M059J (cell line): ENCODE measurements around the gene C17orf113. TPM values are rescaled to one million over a fixed set of nuclear protein-coding genes. Genes with fewer than 3 reads are reported as not detected.
"Not testable (repeated sequence)": the region's sequence is repeated elsewhere in the genome, so short reads cannot be mapped to it uniquely, and the experiment has no call there.

Experiments used
- DNase-seq: peaks from one replicate; pipeline ENCODE4 v3.0.0-alpha.2; 2012; ENCODE audit warnings: low read depth
- total RNA-seq: library from RNA; depleted of rRNA; stranded (reverse); fragments of >200 nt; shearing (Covaris generic); gene quantifications from 2 replicates; pipeline ENCODE4 v1.2.3, GENCODE V29; 2014

Gene C17orf113
- total RNA-seq, 1 experiment from 2014 or later = 0.44 TPM

DNA sequence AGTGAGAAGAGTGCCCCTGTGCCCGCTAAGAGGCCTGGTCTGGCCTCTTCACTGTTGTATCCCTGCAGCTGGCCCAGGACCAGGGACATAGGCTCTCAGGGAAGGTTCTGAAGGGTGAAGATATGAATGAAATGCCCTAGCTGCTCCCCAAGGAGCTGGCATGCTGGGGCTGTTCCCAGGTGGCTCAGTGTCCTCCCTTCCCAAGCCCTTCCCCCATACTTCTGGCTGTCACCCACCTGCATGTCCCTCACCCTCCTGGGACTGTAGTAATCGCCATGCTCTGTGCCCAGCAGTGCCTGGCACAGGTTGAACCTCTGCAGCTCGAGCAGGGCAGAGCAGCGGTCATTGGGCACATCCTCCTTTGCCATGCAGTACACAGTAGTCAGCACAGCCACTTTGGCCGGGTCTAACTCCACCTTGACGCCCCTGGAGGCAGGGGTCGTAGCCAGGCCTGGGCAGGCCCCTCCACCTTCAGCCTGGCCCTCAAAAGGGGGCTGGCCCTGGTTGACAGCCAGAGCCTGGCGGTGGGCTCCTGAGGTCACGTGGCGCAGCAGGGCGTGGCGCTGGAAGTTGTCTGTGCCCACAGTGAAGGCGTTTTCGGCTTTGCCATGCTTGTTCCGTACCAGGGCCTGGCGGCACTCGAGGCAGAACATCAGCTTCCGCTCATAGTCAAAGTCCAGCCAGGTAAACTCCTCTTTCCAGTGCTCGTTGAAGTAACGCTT lies 7.6 kb downstream of the C17orf113 start:
- no peak for DNase-seq

DNA sequence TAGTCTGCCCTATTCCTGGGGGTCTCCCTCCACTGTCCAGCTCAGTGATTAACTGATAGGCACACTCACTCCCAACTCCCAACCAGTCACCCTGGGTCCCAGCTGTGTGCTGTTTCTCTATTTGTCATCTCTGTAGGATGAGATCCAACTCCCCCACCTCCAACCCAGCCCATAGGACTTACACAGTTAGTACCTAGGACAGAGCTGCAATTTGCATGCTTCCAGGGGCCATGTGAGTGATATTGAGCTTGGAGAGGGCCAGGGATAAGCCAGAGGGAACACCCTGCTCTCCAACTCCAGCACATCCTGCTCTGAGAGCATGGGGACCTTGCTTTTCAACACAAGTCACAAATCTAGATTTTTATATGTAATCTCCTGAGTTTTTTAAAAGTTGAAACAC lies 8.8 kb downstream of the C17orf113 start:
- DNase-seq = no peak

DNA sequence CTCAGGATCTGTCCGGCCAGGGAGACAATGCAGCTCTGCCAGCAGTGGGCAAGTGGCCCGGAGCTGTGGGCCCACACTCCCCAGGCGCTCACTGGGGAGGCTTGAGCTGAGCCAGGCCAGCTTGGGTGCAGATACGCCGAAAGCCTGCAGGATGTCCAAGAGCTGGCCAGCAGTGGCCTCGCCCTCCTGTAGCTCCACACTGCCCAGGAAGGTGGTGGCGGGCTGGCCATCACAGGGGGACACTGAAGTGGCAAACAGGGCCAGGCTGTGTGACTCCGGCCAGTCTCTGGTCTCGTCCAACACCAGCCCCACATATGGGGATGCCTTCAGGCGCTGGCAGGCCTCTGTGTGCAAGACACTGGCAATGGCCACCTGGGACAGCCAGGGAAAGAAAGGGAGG lies 9.6 kb downstream of the C17orf113 start:
- DNase-seq = no peak

DNA sequence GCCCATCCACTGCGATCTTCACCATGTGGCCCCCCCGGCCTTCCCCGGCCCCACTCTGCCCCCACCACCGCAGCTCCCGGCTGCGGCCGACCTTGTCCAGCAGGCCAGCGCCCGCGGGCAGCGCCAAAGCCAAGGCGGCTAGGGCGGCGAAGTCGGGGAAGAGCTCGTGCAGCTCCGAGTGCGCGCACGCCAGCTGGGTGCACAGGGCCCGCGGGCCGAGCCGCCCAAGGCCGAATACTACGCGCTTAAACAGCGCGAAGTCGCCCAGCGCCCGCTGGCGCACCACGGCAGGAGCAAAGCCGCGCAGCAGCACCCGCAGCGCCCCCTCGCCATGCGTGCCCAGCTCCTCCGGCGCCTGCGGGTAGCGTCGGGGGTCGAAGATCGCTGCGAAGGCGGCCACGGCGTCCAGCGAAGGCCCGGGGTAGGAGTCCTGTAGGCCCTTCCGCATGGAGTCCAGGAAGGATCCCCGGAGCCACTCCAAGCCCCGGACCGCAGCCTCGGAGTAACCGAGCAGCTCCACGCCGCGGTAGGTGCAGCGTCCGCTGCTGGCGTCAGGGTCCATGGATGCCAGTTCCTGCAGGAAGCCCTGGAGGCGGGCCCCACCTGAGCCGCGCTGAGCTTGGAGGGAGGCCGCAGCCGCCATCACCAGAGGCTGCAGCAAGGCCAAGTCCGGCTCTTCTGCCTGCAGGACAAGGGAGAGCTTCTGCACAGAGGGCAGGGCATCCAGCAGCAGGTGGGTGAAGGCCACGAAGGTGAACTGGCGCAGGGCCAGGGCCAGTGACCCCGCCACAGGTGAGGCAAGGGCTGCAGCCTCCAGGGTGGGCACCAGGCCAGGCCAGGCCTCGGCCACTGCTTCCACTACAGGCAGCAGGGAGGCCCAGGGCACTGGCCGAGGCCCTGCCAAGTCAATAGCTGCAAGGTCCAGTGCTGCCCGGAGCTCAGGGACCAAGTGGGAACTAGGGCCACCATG lies 10.3 kb downstream of the C17orf113 start:
- no peak for DNase-seq

DNA sequence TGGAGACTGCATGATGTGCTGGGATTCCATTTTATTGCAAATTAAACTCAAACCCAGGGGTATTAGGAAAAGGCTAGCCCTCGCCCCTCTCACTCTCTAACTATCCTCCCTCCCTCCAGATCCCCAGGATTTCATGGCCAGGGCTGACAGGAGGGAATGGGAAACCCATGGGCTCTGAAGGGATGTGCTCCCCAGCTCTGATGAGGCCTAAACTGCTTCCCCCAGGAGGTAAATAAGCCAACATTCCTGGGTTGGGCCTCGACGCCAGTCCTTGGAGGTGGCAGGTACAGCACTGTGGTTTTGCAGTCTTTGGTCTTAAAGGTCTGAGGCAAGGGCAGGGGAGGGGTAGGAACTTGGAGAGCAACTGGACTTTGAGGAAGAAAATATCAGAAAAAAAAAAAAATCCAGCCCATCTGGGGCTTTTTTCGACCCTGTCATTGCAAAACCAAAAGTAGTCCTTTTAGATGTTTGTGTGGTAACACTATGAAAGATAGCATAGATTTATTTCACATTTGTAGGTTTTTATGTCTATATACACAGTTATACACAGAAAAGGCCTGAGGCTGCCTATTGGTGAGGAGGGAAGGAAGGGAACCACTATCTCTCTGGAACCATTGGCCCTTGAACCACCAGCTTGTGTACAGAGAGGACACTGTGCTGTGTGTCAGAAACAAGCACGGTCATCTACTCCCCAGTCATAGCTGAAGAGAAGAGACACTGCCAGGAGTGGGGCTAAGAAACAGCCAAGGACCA lies 12.0 kb downstream of the C17orf113 start:
- no peak for DNase-seq

DNA sequence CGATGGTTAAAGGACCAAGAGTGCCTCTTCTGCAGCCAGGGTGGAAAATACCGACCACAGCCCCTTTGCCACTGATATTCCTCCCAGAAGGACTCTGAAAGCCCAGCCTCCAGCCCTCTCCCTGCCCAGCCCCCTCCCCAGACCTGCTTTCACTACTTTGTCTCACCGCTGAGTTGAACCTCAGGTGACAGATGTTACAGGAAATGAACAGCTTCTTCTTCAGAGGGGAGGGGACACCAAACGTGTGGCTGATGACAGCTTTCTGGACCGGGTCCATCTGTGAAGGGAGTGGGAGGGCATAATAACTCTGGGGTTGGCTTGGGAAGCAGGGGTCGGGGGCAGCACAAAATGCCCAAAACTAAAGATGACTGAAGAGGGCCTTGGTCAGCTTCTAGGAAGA lies 16.3 kb downstream of the C17orf113 start:
- DNase-seq = no peak

DNA sequence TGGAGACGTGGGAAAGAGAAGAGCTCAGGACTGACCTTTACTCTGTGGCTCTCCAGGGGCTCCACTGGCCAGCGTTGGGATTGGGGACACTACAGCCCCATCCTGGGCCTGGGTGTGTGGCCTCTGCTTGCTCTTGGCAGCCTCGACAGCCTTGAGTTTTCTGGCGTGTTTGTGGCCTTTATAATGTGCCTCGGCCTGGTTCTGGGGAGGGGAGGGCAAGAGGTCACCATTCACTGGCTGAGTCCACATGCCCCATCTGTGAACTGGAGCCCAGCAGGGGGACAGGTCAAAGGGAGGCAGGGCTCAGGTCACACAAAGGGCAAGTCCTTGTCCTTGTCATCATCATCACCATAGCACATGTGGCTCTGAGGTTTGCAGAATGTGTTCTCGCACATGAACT lies 18.8 kb downstream of the C17orf113 start:
- DNase-seq = no peak

DNA sequence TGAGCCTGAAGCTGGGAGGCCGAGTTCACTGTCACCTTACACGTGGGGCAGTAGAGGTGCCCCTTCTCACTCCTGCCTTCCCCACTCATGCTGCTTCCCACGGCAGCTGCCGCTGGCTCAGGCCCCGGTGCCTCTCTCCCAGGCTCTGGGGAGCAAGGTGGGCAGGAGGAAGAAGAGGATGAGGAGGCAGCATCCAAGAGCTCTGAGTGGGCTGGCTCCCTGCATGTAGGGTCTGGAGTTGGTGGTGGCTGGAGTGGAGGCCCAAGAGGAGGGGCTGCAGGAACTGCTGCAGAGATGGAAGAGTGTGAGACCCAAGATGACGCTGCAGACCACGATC lies 21.6 kb downstream of the C17orf113 start:
- no peak for DNase-seq

DNA sequence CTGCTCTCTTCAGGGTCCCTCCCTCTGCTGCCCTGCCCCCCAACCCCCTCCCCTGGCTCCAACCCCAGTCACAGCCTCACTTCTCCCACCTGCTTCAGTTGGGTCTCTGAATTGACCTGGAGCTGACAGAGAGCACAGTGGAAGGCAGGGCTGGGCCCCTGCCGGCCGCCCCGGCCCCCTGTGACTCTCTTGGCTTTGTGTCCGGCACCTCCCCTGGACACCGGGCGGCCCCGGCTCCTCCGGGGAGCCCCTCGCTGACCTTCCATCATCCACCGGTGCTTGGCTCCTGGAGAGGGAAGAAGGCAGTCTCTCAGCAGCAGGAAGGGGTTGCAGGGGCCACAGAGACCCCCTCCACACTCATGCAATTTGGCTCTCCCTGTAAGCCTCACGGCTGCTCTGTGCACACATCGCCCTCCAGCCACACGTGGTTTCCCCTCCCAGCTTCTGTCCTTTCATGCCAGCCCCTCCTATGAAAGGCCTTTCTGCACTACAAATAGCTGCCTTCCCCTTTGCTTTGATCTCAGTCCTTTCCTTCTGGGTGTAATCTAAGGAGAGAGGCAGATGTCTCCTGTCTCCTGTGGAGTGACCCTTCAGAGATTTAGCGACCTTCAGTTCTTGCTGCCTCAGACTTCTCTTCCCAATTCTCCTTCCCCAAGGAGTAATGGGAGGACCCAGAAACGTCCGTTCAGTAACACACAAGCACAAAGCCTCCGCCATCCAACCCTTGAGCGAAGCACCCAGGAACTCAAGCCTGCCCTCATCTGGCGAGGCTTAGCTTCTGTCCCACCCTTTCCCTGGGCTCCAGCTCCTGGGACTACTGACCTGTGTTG lies 22.2 kb downstream of the C17orf113 start:
- DNase-seq = no peak

DNA sequence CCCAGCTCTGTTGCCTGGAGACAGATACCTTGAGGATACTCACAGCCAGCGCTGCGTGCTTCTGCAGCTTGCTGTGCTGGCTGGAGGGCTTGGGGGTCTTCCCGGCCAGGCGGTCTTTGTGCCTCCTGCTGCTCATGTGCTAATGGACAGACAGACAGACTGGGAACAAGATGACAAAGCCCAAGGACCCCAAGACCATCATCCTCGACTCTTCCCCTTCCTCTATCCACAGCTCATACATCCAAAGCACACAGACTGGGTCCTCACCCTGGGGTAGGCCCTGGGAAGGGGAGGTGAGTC lies 22.9 kb downstream of the C17orf113 start:
- no peak for DNase-seq

DNA sequence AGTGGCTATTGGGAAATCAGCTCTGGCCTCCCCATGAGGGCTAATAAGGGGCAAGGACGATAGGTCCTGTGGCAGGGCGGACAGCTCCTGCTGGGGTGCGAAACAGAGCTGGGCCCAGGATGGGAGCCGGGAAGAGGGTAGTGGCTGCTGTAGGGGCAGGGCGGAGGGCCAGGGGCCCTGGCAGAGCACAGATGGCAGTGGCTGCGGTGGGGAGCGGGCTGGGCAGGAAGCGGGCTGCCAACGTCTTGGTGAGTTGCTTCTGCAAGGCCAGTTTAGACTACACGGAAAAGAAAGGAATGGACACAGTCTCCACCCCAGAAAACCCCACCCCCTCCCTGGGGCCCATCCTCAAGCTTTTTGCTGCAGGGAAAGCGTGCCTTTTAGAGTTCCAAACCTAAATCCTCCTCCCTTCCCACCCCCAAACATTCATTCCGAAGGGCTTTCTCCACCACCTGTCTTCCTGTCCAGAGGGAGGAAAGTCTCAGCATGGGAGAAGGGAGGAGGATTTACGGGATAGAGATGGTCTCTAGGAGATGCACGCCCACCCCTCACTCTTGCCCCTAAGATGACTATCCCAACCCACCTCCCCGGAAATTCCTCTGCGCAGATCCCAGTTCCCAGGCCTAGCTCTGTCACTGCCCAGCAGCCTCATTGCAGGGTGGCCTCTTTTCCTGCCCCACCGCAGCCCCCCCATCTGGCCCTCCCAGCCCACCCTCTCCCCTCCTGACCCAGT lies 23.4 kb downstream of the C17orf113 start:
- DNase-seq = no peak

DNA sequence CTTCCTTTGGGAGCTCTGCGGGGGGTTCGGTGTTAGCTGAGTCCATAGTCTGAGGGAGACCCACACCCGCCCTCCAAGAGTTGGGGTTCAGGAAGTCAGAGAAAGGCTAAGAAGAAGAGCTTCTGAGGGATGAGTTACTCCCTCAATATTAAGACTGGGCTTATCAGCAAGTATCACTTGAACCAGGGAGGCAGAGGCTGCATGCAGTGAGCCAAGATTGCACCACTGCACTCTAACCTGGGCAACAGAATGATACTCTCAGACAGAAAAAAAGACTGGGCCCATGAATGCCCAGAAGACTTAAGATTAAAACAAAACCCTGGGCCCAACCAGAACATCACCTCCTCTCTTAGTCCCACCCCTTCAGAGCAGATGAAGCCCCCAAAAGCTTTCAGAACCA lies 24.5 kb downstream of the C17orf113 start:
- DNase-seq = no peak

DNA sequence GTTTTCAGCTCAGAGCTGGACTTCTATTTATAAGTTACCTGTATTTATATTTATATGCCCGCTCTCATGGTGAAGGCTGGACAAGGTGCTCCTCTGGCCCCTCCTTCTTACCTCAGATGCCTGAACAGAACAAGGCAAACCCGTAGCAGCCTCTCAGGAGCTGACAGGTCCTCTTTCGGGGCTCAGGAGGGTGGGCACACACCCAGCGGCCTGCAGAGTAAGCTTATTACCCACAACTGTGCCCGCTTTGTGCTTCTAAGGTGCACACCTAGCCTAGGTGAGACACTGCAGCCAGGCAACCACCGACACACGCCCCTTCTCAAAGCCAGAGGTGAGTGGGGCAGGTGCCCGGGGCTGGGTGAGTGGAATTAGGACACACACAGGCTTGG lies 25.2 kb downstream of the C17orf113 start:
- DNase-seq = no peak

DNA sequence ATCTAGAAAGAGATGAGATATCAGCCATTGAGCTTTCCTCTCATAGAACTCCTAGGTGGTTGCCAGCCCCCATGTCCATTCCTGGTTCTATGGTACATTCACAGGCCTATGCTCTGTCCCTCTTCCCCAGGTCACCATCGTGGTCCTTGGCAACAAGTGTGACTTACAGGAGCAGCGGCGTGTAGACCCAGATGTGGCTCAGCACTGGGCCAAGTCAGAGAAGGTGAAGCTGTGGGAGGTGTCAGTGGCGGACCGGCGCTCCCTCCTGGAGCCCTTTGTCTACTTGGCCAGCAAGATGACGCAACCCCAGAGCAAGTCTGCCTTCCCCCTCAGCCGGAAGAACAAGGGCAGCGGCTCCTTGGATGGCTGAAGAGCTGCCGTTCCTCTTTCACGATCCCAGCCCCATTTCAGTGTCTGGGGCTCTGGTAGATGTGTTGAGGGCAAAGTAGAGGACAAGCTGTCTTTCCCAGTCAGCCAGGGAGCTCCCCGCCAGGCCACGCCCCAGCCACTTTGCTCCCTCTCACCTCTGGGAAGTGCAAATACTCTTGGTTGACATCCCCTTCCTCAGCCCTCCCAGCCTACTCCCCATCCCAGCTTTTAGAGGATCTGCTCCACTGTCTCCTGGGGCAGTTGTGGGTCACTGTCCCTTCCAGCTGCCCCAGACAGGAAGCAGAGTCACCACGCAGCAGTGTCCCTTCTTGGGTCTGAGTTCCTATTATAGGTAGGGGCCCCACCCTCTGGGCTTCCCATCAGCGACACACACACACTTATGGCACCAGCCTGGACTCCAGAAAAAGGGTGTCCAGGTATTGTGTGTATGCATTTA lies 26.7 kb downstream of the C17orf113 start:
- peak; percentile 27 for DNase-seq

DNA sequence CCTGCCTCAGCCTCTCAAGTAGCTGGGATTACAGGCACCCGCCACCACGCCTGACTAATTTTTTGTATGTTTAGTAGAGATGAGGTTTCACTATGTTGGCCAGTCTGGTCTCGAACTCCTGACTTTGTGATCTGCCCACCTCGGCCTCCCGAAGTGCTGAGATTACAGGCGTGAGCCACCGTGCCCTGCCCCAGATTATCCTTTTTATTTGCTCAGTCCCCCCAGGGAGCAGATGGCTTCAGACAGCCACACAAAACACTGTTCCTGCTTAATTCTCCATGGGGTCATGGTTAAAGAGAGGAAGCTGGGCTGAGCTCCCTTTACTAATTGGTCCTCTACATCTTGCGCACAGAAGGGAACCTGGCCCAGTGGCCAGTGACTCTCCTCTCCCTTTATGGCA lies 29.6 kb downstream of the C17orf113 start:
- not testable (repeated sequence) for DNase-seq

DNA sequence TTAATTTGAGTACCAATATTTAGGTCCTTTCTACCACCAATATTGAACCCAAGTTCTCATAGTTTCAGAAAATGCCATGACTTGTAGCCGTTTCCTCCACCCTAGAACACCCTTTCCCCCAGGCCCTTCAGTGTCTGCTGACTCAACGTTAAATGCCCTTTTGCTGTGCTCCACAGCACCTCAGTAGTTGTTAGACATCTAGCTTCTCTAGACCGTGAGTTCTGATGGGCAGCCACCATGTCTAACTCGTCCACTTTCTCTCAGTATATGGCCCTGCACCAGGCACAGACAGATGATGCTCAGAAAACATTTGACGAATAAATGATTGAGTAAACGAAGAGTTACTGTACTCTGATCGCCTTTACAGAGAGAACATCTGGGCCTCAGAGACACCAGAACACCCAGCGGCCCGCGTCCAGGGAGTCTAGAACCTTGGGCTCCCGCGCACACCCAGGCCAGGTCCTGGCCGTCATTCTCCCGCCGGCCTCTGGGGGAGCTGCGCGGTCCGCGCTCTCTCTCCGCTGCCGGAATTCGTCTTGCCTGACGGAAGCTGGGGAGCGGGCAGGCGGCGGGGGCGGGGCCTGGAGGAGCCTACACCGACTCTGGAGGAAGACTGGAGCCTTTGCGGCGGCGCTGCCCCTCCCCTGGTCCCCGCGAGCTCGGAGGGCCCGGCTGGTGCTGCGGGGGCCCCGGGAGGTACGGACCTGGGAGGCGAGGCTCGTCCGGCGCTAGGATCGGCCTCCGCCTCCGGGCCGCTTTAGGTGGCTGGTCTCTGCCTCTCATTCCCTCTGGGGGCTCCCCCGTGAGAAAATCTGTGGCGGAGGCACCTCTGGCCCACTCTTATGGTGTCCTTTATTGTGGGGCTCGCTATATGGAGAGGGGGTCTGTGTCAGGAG lies 30.6 kb downstream of the C17orf113 start, which contains the start of gene NKIRAS2:
Gene NKIRAS2, plus strand, starts transcription at position 582 of the 896 bp plus-strand sequence. CDS start 1,488 bp downstream, outside the sequence.
- DNase-seq = peak; percentile 87

DNA sequence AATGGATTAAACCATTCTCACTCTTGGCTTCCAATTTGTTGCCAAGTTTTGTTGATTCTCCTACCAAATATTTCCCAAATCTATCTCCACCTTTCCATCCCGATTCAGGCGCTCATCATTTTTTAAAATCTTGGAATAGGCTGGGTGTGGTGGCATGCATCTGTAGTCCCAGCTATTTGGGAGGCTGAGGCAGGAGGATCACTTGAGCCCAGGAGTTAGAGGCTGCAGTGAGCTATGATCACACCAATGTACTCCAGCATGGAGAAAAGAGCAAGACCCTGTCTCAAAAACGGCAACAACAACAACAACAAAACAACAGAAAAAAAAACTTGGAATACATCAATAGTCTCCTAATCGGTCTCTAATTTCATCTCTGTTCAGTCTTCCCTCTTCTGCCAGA lies 31.4 kb downstream of the C17orf113 start:
- DNase-seq = no peak

DNA sequence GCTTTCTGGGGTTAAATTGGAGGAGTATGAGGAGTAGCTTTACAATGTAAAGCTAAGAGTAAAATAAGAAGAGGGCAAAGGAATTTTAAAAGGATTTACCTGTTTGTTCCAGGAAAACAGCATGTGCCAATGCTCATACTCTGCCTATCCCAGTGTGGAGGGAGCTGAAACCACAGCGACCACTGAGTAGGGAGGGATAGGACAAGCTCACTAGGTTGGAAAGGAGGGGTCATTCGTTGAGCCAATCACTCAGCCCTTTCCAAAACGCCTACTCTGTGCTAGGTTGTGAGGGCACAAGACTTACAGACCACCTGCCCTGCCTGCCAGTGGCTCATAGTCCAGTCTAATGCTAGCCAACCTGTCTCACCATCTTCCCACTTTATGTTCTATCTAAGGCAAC lies 32.1 kb downstream of the C17orf113 start:
- no peak for DNase-seq

DNA sequence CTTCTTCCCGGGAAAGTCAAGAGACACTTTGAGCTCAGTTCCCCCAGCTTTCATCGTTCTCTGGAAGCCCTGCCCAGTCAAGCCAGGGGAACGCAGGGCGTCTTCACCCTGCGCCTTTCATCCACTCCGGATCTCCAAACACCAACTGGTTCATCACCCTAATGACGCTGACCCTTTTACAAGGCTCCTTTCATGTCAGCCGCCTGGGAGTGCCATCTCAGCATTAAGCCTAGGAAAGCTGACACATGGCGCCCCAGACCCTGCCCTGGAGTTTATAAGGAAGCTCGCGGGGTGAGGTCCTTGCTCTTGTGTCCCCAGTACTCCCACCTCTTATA lies 32.6 kb downstream of the C17orf113 start:
- DNase-seq = no peak
